Measurements from ENCODE around the gene RSL24D1. TPM values are rescaled to one million over a fixed set of nuclear protein-coding genes. Genes with fewer than 3 reads are reported as not detected.
"Not testable (repeated sequence)": the region's sequence is repeated elsewhere in the genome, so short reads cannot be mapped to it uniquely, and the experiment has no call there.

Gene RSL24D1
- total and polyA plus RNA-seq, 9 of the 15 experiments (the other 6 are each of a cell fraction or from before 2014, with no cell fraction given): 133 to 324 (median 223) TPM

DNA sequence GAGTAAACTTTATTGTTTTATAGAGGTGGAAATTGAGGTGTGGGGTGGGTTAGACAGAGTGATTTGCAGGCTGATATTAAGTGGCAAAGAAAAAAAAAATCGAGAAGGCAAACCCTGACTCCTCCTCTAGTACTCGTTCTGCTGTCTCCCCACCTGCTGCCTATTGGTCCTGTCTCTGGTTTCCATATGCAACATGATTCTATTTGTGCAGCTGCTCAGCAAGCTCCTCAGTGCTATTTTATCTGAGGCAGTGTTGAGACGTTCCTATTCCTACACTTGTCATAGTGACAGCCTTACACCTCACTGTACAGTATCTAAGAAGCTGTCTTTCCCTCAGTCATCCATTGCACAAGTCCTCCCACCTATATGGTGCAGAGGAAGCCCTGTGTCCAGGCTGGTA, 45.1 kb downstream of the RSL24D1 start (continued):
- no peak for TF ChIP-seq ZNF280B (CRISPR knock-in tag; IDR thresholded peaks at IDR 0.05)
- TF ChIP-seq TAF15 (IDR thresholded peaks at IDR 0.05; ENCODE audit: low read depth, low read length): no peak
- no peak for TF ChIP-seq ZNF584 (CRISPR knock-in tag; IDR thresholded peaks at IDR 0.05; ENCODE audit: low read depth)
- no peak for TF ChIP-seq ESRRA (IDR thresholded peaks at IDR 0.05; ENCODE audit: borderline replicate concordance, low read depth)
- TF ChIP-seq ZKSCAN8 (CRISPR knock-in tag; IDR thresholded peaks at IDR 0.05): no peak
- TF ChIP-seq NCOA6 (IDR thresholded peaks at IDR 0.05): no peak
- no peak for TF ChIP-seq ZNF133 (CRISPR knock-in tag; IDR thresholded peaks at IDR 0.05)
- TF ChIP-seq HDAC8 (tag; IDR thresholded peaks at IDR 0.05): no peak
- no peak for TF ChIP-seq MAFF (IDR thresholded peaks at IDR 0.05; ENCODE audit: low read length)
- no peak for TF ChIP-seq ZNF41 (CRISPR knock-in tag; conservative IDR thresholded peaks at IDR 0.05)
- no peak for TF ChIP-seq NR2F6 (CRISPR knock-in tag; IDR thresholded peaks at IDR 0.05)
- TF ChIP-seq NKRF (IDR thresholded peaks at IDR 0.05; ENCODE audit: borderline replicate concordance): no peak

DNA sequence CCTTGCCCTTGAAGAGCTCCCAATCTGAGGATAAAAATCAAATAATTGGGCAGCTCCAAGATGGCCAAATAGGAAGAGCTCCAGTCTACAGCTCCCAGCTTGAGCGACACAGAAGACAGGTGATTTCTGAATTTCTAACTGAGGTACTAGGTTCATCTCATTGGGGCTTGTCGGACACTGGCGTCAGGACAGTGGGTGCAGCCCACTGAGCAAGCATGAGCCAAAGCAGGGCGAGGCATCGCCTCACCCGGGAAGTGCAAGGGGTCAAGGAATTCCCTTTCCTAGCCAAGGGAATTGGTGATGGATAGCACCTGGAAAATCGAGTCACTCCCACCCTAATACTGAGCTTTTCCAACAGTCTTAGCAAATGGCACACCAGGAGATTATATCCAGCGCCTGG, 53.6 kb downstream of the RSL24D1 start:
- H3K9ac ChIP-seq (ENCODE audit: insufficient read depth in 1 of 2, low read depth in 2 of 2, low read length in 2 of 2); in situ Hi-C loops (cut with MboI); H3K79me2 ChIP-seq (ENCODE audit: control insufficient read depth, insufficient read depth, low read length); H2AFZ ChIP-seq (ENCODE audit: low read depth, low read length); H3K9me1 ChIP-seq (ENCODE audit: control insufficient read depth, insufficient read depth, low read length); DNase-seq (ENCODE audit: extremely low read depth in 1 of 4, low spot score in 3 of 4); H3K9me3 ChIP-seq (replicated peaks; ENCODE audit: control insufficient read depth, insufficient read depth, low read depth, low read length); intact Hi-C loops (cut with micrococcal nuclease); ATAC-seq; H3K4me3 ChIP-seq; H3K4me2 ChIP-seq (ENCODE audit: insufficient read depth, low read length); H3K36me3 ChIP-seq (ENCODE audit: control insufficient read depth, insufficient read depth, low read length); BruUV-seq (replicated peaks); H3K27me3 ChIP-seq (ENCODE audit: control insufficient read depth in 2 of 2, insufficient read depth in 2 of 2, low read length in 2 of 2); H3K4me1 ChIP-seq (replicated peaks in 1 of 2; ENCODE audit: control insufficient read depth in 2 of 2, insufficient read depth in 2 of 2, low read length in 2 of 2); H3K27ac ChIP-seq (ENCODE audit: extremely low read depth, low read depth, low read length); H4K20me1 ChIP-seq (replicated peaks; ENCODE audit: control insufficient read depth, insufficient read depth, low read length); CTCF ChIA-PET (ENCODE audit: low intra/inter-chr PET ratio); FAIRE-seq: not testable (repeated sequence)
- under 1% methylated on average over 8 of the region's 8 CpGs for WGBS (ENCODE audit: insufficient coverage, low coverage, missing lambda C conversion rate)
- POLR2A ChIA-PET: interaction anchor here (0.6 kb wide), 1 partner anchor 690 kb away, joined by 3 read pairs; no protein-coding TSS in a partner anchor

All from K562 (cell line).